ENCODE measurements around the gene NRG3. TPM values are rescaled to one million over a fixed set of nuclear protein-coding genes. Genes with fewer than 3 reads are reported as not detected.

NRG3 gene
- total and polyA plus RNA-seq, 2 of the 8 experiments (the other 6 are each of a cell fraction or from before 2014, with no cell fraction given) = 4.2 to 5.0 TPM

- no peak for TF ChIP-seq GTF2F1 (IDR thresholded peaks at IDR 0.05; ENCODE audit: borderline replicate concordance, low read depth, low read length)
- TF ChIP-seq ZNF274 (IDR thresholded peaks at IDR 0.05; ENCODE audit: borderline replicate concordance, extremely low read depth, low read length) = no peak
- TF ChIP-seq EP300 (IDR thresholded peaks at IDR 0.05; ENCODE audit: borderline replicate concordance in 1 of 2, low read depth in 2 of 2, low read length in 2 of 2) = no peak
- TF ChIP-seq CEBPB (IDR thresholded peaks at IDR 0.05; ENCODE audit: low read depth, low read length) = no peak
- TF ChIP-seq TCF12 (IDR thresholded peaks at IDR 0.05; ENCODE audit: low read depth, low read length) = no peak
These were observed 867.9 kb downstream of the NRG3 start (continued) for GRCh38 chr10:82742898-82743297.
